Large intestine (tissue), 3 donors: Measurements from ENCODE around the gene DUS4L. TPM values are rescaled to one million over a fixed set of nuclear protein-coding genes. Genes with fewer than 3 reads are reported as not detected.

Source experiments
- DNase-seq, 2 donors: peaks; one replicate each; pipeline versions ENCODE4 v3.0.0 to v3.0.0-alpha.2; 2013
- H3K27ac ChIP-seq: one replicate; pipeline ENCODE4 v1.5.1; 2013; ENCODE audit warnings: low read length
- H3K27me3 ChIP-seq: 2 replicates; pipeline ENCODE4 v1.6.1; 2013; ENCODE audit warnings: low read length; ENCODE audit not compliant: control insufficient read depth, insufficient read depth
- H3K36me3 ChIP-seq: 2 replicates; pipeline ENCODE4 v1.6.1; 2013; ENCODE audit warnings: low read length; ENCODE audit not compliant: control insufficient read depth, insufficient read depth
- H3K4me1 ChIP-seq: one replicate; pipeline ENCODE4 v1.6.1; 2013; ENCODE audit warnings: low read length; ENCODE audit not compliant: control insufficient read depth, insufficient read depth
- H3K4me3 ChIP-seq: one replicate; pipeline ENCODE4 v1.5.1; 2013; ENCODE audit warnings: low read length
- H3K9me3 ChIP-seq: one replicate; pipeline ENCODE4 v1.6.1; 2013; ENCODE audit warnings: mild to moderate bottlenecking, low read depth, low read length, moderate library complexity; ENCODE audit not compliant: control insufficient read depth
- WGBS: methylation state at CpG from one replicate; pipeline ENCODE4 v1.1.5; 2013; ENCODE audit warnings: low lambda C conversion rate; ENCODE audit not compliant: insufficient coverage; 5-methylcytosine and 5-hydroxymethylcytosine counted together
- polyA plus RNA-seq: library from polyadenylated mRNA; unstranded; fragments of 120-200 nt; gene quantifications from one replicate; pipeline ENCODE4 v1.2.1, GENCODE V29; 2013

DUS4L gene
- polyA plus RNA-seq, 1 donor = 13.2 TPM

GRCh38 chr7:107579885-107580715 lies 16.3 kb downstream of the DUS4L start, which contains the start of gene BCAP29:
TSS of gene BCAP29 (plus strand) at chr7:107580246. CDS start at chr7:107580773, 527 bp downstream.
- peak; percentile 63 to 88 for DNase-seq
- H3K4me1 ChIP-seq = no peaks in the 10 kb centered on the region
- no CpG with 5 or more reads among the region's 89 CpGs for WGBS
- no peaks in the 10 kb centered on the region for H3K27me3 ChIP-seq
- H3K27ac ChIP-seq = peak within 1 kb of the TSS; percentile 71
- peak within 1 kb of the TSS; percentile 94 for H3K4me3 ChIP-seq
- peaks cover 8% of the 10 kb centered on the region for H3K36me3 ChIP-seq
- H3K9me3 ChIP-seq = no peaks in the 10 kb centered on the region

GRCh38 chr7:107580716-107581383 lies 17.1 kb downstream of the DUS4L start:
- H3K27ac ChIP-seq = peak overlapping the region; percentile 66
- no peak for DNase-seq
- peak overlapping the region; percentile 94 for H3K4me3 ChIP-seq
- 44% methylated on average over 5 of the region's 10 CpGs for WGBS
- no peaks in the 10 kb centered on the region for H3K27me3 ChIP-seq
- H3K4me1 ChIP-seq = no peaks in the 10 kb centered on the region
- no peaks in the 10 kb centered on the region for H3K9me3 ChIP-seq
- H3K36me3 ChIP-seq = peaks cover 7% of the 10 kb centered on the region

- H3K4me3 ChIP-seq = peak overlapping the region; percentile 94
- H3K9me3 ChIP-seq = no peaks in the 10 kb centered on the region
- 67% methylated on average over 1 of the region's 5 CpGs for WGBS
- H3K27me3 ChIP-seq = no peaks in the 10 kb centered on the region
- peak; percentile 10 to 48 for DNase-seq
- no peak overlapping the region for H3K27ac ChIP-seq
- no peaks in the 10 kb centered on the region for H3K4me1 ChIP-seq
- peaks cover 7% of the 10 kb centered on the region for H3K36me3 ChIP-seq
Measured at GRCh38 chr7:107581387-107582013, 17.7 kb downstream of the DUS4L start.

- H3K4me1 ChIP-seq = no peaks in the 10 kb centered on the region
- no peak overlapping the region for H3K4me3 ChIP-seq
- H3K27me3 ChIP-seq = no peaks in the 10 kb centered on the region
- H3K36me3 ChIP-seq = peaks cover 7% of the 10 kb centered on the region
- 94% methylated on average over 2 of the region's 2 CpGs for WGBS
- no peaks in the 10 kb centered on the region for H3K9me3 ChIP-seq
- no peak overlapping the region for H3K27ac ChIP-seq
- DNase-seq = no peak
Measured at GRCh38 chr7:107582875-107583274, 19.1 kb downstream of the DUS4L start.

- WGBS = 86% methylated on average over 1 of the region's 2 CpGs
- H3K4me1 ChIP-seq = no peaks in the 10 kb centered on the region
- H3K4me3 ChIP-seq = no peak overlapping the region
- DNase-seq = no peak
- peaks cover 7% of the 10 kb centered on the region for H3K36me3 ChIP-seq
- H3K9me3 ChIP-seq = no peaks in the 10 kb centered on the region
- no peaks in the 10 kb centered on the region for H3K27me3 ChIP-seq
- H3K27ac ChIP-seq = no peak overlapping the region
Measured at GRCh38 chr7:107584716-107585115, 20.9 kb downstream of the DUS4L start.

GRCh38 chr7:107588529-107589130 lies 24.9 kb downstream of the DUS4L start:
- H3K36me3 ChIP-seq = peaks cover 7% of the 10 kb centered on the region
- H3K9me3 ChIP-seq = no peaks in the 10 kb centered on the region
- no peaks in the 10 kb centered on the region for H3K4me1 ChIP-seq
- H3K27ac ChIP-seq = no peak overlapping the region
- H3K4me3 ChIP-seq = no peak overlapping the region
- no peaks in the 10 kb centered on the region for H3K27me3 ChIP-seq
- 67% methylated on average over 1 of the region's 5 CpGs for whole genome bisulfite sequencing
- DNase-seq = no peak

GRCh38 chr7:107591421-107591820 lies 27.6 kb downstream of the DUS4L start:
- H3K4me1 ChIP-seq = no peaks in the 10 kb centered on the region
- no peaks in the 10 kb centered on the region for H3K27me3 ChIP-seq
- no peak overlapping the region for H3K27ac ChIP-seq

GRCh38 chr7:107592361-107593024 lies 28.7 kb downstream of the DUS4L start:
- H3K27me3 ChIP-seq = no peaks in the 10 kb centered on the region
- no peak overlapping the region for H3K4me3 ChIP-seq
- 90% methylated on average over 4 of the region's 5 CpGs for WGBS
- H3K36me3 ChIP-seq = peaks cover 12% of the 10 kb centered on the region
- no peak overlapping the region for H3K27ac ChIP-seq
- no peaks in the 10 kb centered on the region for H3K4me1 ChIP-seq
- DNase-seq = no peak
- H3K9me3 ChIP-seq = no peaks in the 10 kb centered on the region

More at GRCh38 chr7:107591421-107591820, 27.6 kb downstream of the DUS4L start:
- Histone ChIP-seq H3K9me3 (no peaks in the 10 kb centered on the region), H3K4me3 (no peak overlapping the region), H3K36me3 (peaks cover 12% of the 10 kb centered on the region)
- 36% methylated on average over 3 of the region's 3 CpGs for WGBS
- no peak for DNase-seq

GRCh38 chr7:107593025-107593410 lies 29.2 kb downstream of the DUS4L start:
- no peak overlapping the region for H3K4me3 ChIP-seq
- DNase-seq = no peak
- H3K27me3 ChIP-seq = no peaks in the 10 kb centered on the region
- WGBS = no CpG with 5 or more reads among the region's 1 CpG
- H3K36me3 ChIP-seq = peaks cover 12% of the 10 kb centered on the region
- no peaks in the 10 kb centered on the region for H3K4me1 ChIP-seq
- H3K9me3 ChIP-seq = no peaks in the 10 kb centered on the region
- no peak overlapping the region for H3K27ac ChIP-seq
